Activated naive CD4-positive, alpha-beta T cell treated with anti-CD3 and anti-CD28 coated beads, Interleukin-2, amount 10 ng/mL, durations not matched to agents 7 days and 5 days (primary cell): Measurements from ENCODE around the gene JAKMIP3.
A peak's percentile ranks its signal among the peaks of the same experiment; 100 is the strongest.

Experiments
- CTCF ChIA-PET: fragments of 350-600 bp; sonication (Branson Sonifier 250); formaldehyde crosslinking; loops from one replicate; lab custom pipeline; 2021; ENCODE audit warnings: antibody characterized with exemption; lab: Charles Lee
- DNase-seq: peaks from one replicate; pipeline ENCODE4 v3.0.0-alpha.2; 2020
- H3K27ac Mint-ChIP-seq: one replicate; pipeline ENCODE4 v1.8.0; 2021; ENCODE audit warnings: mild to moderate bottlenecking, moderate library complexity, mixed read lengths
- H3K27me3 Mint-ChIP-seq: one replicate; pipeline ENCODE4 v1.8.0; 2021; ENCODE audit warnings: mild to moderate bottlenecking, mixed read lengths
- H3K36me3 Mint-ChIP-seq: one replicate; pipeline ENCODE4 v1.8.0; 2021; ENCODE audit warnings: mixed read lengths
- H3K4me1 Mint-ChIP-seq: one replicate; pipeline ENCODE4 v1.8.0; 2021; ENCODE audit warnings: mixed read lengths
- H3K4me3 Mint-ChIP-seq: one replicate; pipeline ENCODE4 v1.8.0; 2021; ENCODE audit warnings: mild to moderate bottlenecking, moderate library complexity, mixed read lengths
- H3K9me3 Mint-ChIP-seq: one replicate; pipeline ENCODE4 v1.8.0; 2021; ENCODE audit warnings: mixed read lengths

JAKMIP3 gene

DNA sequence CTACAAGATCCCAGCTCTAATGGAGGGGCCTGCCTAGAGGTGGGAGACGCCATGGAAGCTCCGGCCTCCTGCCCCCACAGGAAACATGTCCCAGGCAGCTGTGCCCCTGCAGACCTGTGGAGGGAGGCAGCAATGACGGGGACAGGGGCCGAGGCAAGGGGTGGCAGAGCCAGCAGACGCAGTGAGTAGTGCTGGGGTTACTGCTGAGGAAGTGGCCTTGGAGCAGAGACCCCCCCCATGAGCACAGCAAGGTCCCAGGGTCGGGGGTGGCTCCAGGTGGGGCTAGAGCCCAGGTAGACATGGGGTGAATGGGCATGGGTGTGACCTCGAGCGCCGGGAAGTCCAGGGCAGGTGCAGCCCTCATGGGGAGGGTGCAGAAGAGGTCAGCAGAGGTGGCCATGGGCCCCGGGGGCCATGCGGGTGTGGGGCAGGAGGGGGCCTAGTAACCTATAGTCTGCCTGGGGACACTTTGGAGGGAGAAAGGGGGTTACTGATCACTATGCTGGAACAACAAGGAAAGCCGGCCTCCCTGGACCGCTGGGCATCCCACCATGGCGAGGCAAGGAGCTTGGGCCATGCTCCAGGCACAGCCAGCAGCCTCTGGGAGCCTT is 45.5 kb downstream of the JAKMIP3 start:
- DNase-seq = peak; percentile 18
- Mint-ChIP-seq H3K9me3 (no peaks in the 10 kb centered on the region), H3K27me3 (peaks cover 4% of the 10 kb centered on the region), H3K4me3 (no peak overlapping the region), H3K27ac (no peak overlapping the region), H3K36me3 (no peaks in the 10 kb centered on the region), H3K4me1 (no peaks in the 10 kb centered on the region)
- CTCF ChIA-PET = no interaction called here

DNA sequence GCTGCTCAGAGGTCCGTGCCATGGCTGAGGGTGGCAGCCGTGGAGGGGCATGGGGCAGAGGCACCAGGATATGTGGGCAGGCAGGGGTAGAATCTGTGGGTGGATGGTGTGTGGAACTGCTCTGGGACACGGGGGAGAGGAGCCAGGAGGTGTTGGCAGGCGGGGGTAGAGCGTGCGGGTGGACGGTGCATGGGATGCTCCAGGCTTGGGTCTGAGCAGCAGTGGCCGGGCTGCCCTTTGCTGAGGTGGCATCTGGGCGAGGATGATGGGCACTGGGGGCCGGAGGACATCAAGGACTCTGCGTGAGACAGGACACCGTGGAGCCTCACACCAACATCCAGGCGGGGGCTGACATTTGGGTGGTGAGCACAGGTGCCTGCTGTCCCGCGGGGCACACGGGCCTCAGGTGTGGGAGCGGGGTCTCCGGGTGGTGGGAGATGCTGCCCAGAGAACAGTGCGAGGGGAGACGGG is 46.2 kb downstream of the JAKMIP3 start:
- Mint-ChIP-seq H3K36me3 (no peaks in the 10 kb centered on the region), H3K27me3 (peaks cover 5% of the 10 kb centered on the region), H3K4me3 (no peak overlapping the region), H3K27ac (no peak overlapping the region), H3K4me1 (no peaks in the 10 kb centered on the region), H3K9me3 (no peaks in the 10 kb centered on the region)
- DNase-seq = peak; percentile 14
- CTCF ChIA-PET = no interaction called here

DNA sequence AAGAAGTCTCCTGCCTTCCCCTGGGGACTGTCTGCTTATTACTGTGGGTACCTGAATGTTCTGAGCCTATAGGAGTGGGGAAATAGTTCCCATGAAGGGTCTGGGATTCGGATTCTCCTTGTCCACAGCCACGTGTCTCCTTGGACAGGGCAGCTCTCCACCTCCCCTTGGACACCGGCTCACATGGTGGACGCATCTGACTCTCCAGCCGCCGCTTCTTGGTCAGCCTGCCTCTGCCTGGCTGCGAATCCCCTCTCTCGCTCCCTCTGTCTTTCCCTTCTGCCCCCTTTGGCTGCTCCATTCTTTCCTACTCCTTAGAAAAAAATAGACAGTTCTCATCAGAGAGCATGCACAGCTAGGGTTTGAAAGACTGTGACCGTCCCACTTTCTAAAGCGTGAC is 46.9 kb downstream of the JAKMIP3 start:
- Mint-ChIP-seq H3K4me3 (no peak overlapping the region), H3K9me3 (no peaks in the 10 kb centered on the region), H3K27ac (no peak overlapping the region), H3K27me3 (peaks cover 10% of the 10 kb centered on the region), H3K4me1 (no peaks in the 10 kb centered on the region), H3K36me3 (no peaks in the 10 kb centered on the region)
- peak; percentile 4 for DNase-seq
- CTCF ChIA-PET = no interaction called here

DNA sequence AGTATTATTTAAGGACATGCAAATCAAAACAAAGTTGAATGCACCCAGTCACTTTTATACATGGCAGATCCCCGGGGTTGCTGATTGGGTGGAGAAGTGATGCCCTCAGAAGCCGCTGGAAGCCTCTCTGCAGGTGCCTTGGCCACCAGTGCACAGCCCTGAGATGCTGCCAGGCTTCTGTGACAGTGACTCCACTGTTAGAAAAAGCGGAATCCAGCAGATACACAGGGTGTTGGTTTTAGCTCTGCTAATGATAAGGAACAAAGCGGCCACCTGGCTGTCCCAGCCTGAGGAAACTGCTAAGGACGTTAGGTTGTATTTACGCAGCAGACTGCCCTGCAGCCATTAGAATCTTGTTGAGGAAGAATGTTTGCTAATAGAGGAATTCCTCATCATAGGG is 47.5 kb downstream of the JAKMIP3 start:
- Mint-ChIP-seq H3K36me3 (no peaks in the 10 kb centered on the region), H3K27me3 (peaks cover 10% of the 10 kb centered on the region), H3K27ac (no peak overlapping the region), H3K9me3 (no peaks in the 10 kb centered on the region), H3K4me1 (no peaks in the 10 kb centered on the region), H3K4me3 (no peak overlapping the region)
- DNase-seq = no peak
- CTCF ChIA-PET = no interaction called here

DNA sequence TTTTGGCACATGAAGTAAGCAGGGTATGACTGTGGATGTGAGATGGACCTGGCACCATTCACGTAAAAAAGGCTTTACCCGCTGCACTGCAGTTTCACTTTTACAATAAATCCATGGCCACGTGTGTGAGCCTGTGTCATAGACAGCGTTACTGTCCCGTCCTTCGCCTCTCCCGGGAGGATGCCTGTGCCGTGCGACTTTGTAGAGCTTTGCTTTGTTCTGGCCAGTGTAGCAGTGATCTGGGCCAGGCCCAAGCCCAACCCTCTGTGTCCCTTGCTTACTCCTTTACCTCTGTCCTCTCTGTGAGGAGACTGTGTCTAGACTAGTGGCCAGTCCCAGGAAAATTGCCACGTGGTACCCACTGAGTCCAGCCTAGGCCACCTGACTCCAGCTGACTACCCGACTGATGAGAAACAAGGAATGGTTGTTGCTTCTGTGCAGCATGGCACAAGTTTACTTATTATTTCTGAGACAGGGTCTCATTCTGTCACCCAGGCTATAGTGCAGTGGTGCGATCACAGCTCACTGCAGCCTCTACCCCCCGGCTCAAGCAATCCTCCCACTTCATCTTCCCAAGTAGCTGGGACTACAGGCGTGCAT is 48.1 kb downstream of the JAKMIP3 start:
- no peak for DNase-seq
- no peaks in the 10 kb centered on the region for H3K9me3 Mint-ChIP-seq
- H3K27me3 Mint-ChIP-seq = peaks cover 10% of the 10 kb centered on the region
- H3K36me3 Mint-ChIP-seq = no peaks in the 10 kb centered on the region
- CTCF ChIA-PET = no interaction called here
- H3K27ac Mint-ChIP-seq = no peak overlapping the region
- no peaks in the 10 kb centered on the region for H3K4me1 Mint-ChIP-seq
- no peak overlapping the region for H3K4me3 Mint-ChIP-seq

DNA sequence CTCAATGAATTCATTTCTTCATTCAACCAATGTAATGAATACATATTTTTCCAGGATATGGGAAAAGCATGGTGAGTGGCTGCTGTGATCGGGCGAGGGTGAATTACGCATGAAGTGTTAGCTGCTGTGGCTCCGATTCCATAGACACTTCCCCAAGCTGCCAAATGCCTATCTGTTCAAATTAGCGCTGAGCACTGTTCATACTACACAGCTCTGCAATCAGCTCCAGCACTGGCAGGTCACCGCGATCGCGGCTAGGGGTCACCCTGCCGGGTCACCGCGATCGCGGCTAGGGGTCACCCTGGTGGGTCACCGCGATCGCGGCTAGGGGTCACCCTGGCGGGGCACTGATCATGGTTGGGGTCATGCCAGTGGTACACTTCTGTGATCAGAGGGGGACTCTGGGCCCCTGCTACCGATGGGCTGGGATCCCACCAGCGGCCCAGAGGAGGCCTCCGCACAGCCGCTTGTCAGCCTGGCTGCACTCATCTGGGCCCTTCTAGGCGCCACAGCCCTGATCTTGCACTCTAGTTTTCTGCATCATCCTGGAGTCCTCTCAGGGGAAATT is 49.3 kb downstream of the JAKMIP3 start:
- Mint-ChIP-seq H3K36me3 (no peaks in the 10 kb centered on the region), H3K4me3 (no peak overlapping the region), H3K9me3 (no peaks in the 10 kb centered on the region), H3K4me1 (no peaks in the 10 kb centered on the region), H3K27ac (no peak overlapping the region), H3K27me3 (peaks cover 10% of the 10 kb centered on the region)
- DNase-seq = peak; percentile 6
- CTCF ChIA-PET = no interaction called here
